Body of pancreas (tissue), 4 donors: ENCODE data around the gene PMM2.

Experiments
- CTCF ChIP-seq, 7 experiments: fragments of 450-650 bp in 4 of 7; fragments of 200-600 bp in 3 of 7; sonication (generic) in 3 of 7; IDR thresholded peaks; one replicate each; pipeline ENCODE4 v1.5.1; 2016 to 2019; ENCODE audit warnings: antibody characterized with exemption in 7 of 7
- POLR2A ChIP-seq, 3 donors: fragments of 450-650 bp; IDR thresholded peaks; one replicate each; pipeline ENCODE4 v1.6.1; 2016; ENCODE audit warnings: antibody characterized with exemption in 3 of 3, mild to moderate bottlenecking in 2 of 3

GRCh38 chr16:8894736-8895334 is 97.2 kb downstream of the PMM2 start:
- TF ChIP-seq CTCF (IDR thresholded peaks at IDR 0.05), result no peak
- TF ChIP-seq POLR2A (IDR thresholded peaks at IDR 0.05), result no peak
